SK-N-SH treated with all-trans-retinoic acid at 6 μM for 48 hours (cell line): Measurements from ENCODE around the gene GOLGA8S.
"Not testable (repeated sequence)": the region's sequence is repeated elsewhere in the genome, so short reads cannot be mapped to it uniquely, and the experiment has no call there.

Source experiments
- CREB5 ChIP-seq: fragments of 250-450 bp; sonication (Bioruptor Pico); IDR thresholded peaks from 2 replicates; pipeline ENCODE4 v1.5.1; 2020; ENCODE audit warnings: low read depth, mild to moderate bottlenecking, moderate library complexity
- ZFP3 ChIP-seq: fragments of 250-450 bp; sonication (Bioruptor Pico); IDR thresholded peaks from 2 replicates; pipeline ENCODE4 v1.5.0; 2020; ENCODE audit warnings: mild to moderate bottlenecking, moderate library complexity

- not testable (repeated sequence) for TF ChIP-seq ZFP3, CREB5 (CRISPR knock-in tag)
Measured at GRCh38 chr15:23305921-23306320, 48.6 kb upstream of the GOLGA8S start.
